ENCODE measurements around the gene CD80. TPM values are rescaled to one million over a fixed set of nuclear protein-coding genes. Genes with fewer than 3 reads are reported as not detected.

Gene CD80
- total RNA-seq, 2 experiments from 2014 or later = 0.17 to 0.41 TPM

DNA sequence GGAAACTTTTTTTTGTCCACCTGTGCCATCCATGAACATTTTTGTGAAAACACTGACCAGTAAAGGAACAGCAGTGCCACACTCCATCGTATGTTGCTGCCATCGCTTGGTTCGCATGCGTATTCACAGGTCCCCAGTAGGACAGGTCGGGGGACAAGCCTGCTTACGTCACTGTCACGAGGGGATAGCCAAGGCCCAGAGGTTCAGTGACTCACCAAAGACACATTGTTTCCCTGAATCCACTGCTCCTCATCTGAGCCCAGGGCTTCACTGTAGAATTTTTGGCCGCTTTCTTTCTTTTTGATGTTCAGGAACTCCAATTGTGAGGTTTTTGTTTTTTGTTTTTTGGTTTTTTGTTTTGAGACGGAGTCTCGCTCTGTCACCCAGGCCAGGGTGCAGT is 25.8 kb upstream of the CD80 start:
- intact Hi-C loops (cut with DNase I, micrococcal nuclease) = no loop called here
- TF ChIP-seq, protein P1, sequence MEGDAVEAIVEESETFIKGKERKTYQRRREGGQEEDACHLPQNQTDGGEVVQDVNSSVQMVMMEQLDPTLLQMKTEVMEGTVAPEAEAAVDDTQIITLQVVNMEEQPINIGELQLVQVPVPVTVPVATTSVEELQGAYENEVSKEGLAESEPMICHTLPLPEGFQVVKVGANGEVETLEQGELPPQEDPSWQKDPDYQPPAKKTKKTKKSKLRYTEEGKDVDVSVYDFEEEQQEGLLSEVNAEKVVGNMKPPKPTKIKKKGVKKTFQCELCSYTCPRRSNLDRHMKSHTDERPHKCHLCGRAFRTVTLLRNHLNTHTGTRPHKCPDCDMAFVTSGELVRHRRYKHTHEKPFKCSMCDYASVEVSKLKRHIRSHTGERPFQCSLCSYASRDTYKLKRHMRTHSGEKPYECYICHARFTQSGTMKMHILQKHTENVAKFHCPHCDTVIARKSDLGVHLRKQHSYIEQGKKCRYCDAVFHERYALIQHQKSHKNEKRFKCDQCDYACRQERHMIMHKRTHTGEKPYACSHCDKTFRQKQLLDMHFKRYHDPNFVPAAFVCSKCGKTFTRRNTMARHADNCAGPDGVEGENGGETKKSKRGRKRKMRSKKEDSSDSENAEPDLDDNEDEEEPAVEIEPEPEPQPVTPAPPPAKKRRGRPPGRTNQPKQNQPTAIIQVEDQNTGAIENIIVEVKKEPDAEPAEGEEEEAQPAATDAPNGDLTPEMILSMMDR (IDR thresholded peaks at IDR 0.05) = no peak
- Mint-ChIP-seq H3K4me3 (no peak overlapping the region), H3K4me1 (ENCODE audit: low read depth) (peaks cover 3% of the 10 kb centered on the region), H3K27ac (no peak overlapping the region), H3K27me3 (peaks cover 8% of the 10 kb centered on the region), H3K9me3 (no peaks in the 10 kb centered on the region), H3K36me3 (ENCODE audit: low read depth) (no peaks in the 10 kb centered on the region)
- CTCF ChIA-PET = no interaction called here
- Histone ChIP-seq H3K27me3 (ENCODE audit: control insufficient read depth in 1 of 2, insufficient read depth in 2 of 2, low read length in 2 of 2) (no peaks in the 10 kb centered on the region), H3K4me3 (ENCODE audit: low read length) (no peak overlapping the region), H3K9me3 (ENCODE audit: control insufficient read depth in 1 of 2, insufficient read depth in 1 of 2, low read length in 2 of 2) (no peaks in the 10 kb centered on the region), H3K27ac (ENCODE audit: low read depth in 1 of 2, low read length in 2 of 2) (no peak overlapping the region), H3K36me3 (ENCODE audit: insufficient read depth, low read length) (no peaks in the 10 kb centered on the region), H3K4me1 (ENCODE audit: insufficient read depth, low read length) (peaks cover 9% of the 10 kb centered on the region)
- ATAC-seq (ENCODE audit: poor library complexity) (no peak), DNase-seq (peak in 2 of 14 experiments; percentile 17 to 34)
- POLR2A ChIA-PET = no interaction called here

DNA sequence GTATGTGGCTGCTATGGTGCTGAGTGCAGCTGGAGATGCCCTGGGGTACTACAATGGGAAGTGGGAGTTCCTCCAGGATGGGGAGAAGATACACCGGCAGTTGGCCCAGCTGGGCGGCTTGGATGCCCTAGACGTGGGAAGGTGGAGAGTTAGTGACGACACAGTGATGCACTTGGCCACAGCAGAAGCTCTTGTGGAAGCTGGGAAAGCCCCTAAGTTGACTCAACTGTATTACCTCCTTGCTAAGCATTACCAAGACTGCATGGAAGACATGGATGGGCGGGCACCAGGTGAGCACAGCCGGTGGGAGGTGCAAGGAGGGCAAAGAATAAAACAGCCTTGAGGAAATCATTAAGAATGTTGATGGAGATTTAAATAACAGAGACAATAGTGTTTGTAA is 22.8 kb upstream of the CD80 start:
- Histone ChIP-seq H3K27me3 (ENCODE audit: control insufficient read depth in 1 of 2, insufficient read depth in 2 of 2, low read length in 2 of 2) (no peaks in the 10 kb centered on the region), H3K9me3 (ENCODE audit: control insufficient read depth in 1 of 2, insufficient read depth in 1 of 2, low read length in 2 of 2) (no peaks in the 10 kb centered on the region), H3K27ac (ENCODE audit: low read depth in 1 of 2, low read length in 2 of 2) (no peak overlapping the region), H3K4me3 (ENCODE audit: low read length) (no peak overlapping the region), H3K36me3 (ENCODE audit: insufficient read depth, low read length) (no peaks in the 10 kb centered on the region), H3K4me1 (ENCODE audit: insufficient read depth, low read length) (peaks cover 21% of the 10 kb centered on the region)
- peak; percentile 32 for ATAC-seq (ENCODE audit: poor library complexity)
- Mint-ChIP-seq H3K36me3 (ENCODE audit: low read depth) (no peaks in the 10 kb centered on the region), H3K27me3 (peaks cover 17% of the 10 kb centered on the region), H3K4me3 (no peak overlapping the region), H3K4me1 (ENCODE audit: low read depth) (peaks cover 13% of the 10 kb centered on the region), H3K9me3 (no peaks in the 10 kb centered on the region), H3K27ac (no peak overlapping the region)
- DNase-seq = peak in 2 of 14 experiments; percentile 62 to 74
- CTCF ChIA-PET = no interaction called here
- TF ChIP-seq, protein P1 (IDR thresholded peaks at IDR 0.05) = no peak
- intact Hi-C loops (cut with DNase I, micrococcal nuclease) = no loop called here
- POLR2A ChIA-PET = no interaction called here

DNA sequence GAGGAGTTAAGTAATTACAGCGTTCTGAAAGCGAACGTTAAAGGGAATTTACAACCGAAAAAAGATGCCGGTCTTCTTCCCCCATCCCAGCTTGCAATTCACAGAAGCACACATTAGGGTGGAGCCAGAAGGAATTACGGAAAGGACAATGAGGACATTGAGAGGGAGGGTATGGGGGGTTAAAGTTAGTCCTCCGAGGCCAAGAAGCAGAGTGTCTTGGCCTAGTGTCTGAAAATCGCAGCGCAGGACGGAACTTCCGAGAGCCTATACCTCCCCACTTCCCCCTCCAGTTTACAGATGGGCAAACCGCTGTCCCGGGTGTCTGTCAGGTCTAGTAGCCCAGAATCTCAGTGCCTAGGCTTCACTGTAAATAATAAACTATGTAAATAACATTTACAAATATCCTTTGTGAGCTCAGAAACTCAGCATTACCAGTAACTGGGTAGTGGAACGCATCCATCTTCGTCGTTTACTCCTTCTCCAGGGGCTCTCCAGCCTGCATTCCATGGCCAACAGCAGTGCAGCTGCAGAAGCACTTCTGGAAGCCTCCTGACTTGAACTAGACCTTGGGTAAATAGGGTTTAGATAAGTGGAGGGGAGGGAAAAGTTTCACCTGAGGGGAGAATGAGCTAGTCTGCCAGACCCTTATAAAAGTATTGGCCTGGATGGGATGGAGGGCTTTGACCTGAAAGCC is 20.8 kb upstream of the CD80 start:
- Histone ChIP-seq H3K36me3 (ENCODE audit: insufficient read depth, low read length) (no peaks in the 10 kb centered on the region), H3K4me1 (ENCODE audit: insufficient read depth, low read length) (peaks cover 17% of the 10 kb centered on the region), H3K4me3 (ENCODE audit: low read length) (peak overlapping the region; percentile 68), H3K27me3 (ENCODE audit: control insufficient read depth in 1 of 2, insufficient read depth in 2 of 2, low read length in 2 of 2) (no peaks in the 10 kb centered on the region), H3K27ac (ENCODE audit: low read depth in 1 of 2, low read length in 2 of 2) (peak overlapping the region in 1 of 2 donors; percentile 3), H3K9me3 (ENCODE audit: control insufficient read depth in 1 of 2, insufficient read depth in 1 of 2, low read length in 2 of 2) (no peaks in the 10 kb centered on the region)
- peaks cover 13% of the 10 kb centered on the region for H3K4me1 Mint-ChIP-seq (ENCODE audit: low read depth)
- intact Hi-C loops (cut with DNase I, micrococcal nuclease) = no loop called here
- POLR2A ChIA-PET = interaction anchor here (1.0 kb wide), 1 partner anchor 82 kb away, joined by 4 read pairs; the partner anchor contains the start of gene TIMMDC1
- peak; percentile 26 for ATAC-seq (ENCODE audit: poor library complexity)
- peak in 3 of 14 experiments; percentile 20 to 63 (median 52) for DNase-seq
- H3K9me3 Mint-ChIP-seq = no peaks in the 10 kb centered on the region
- CTCF ChIA-PET = no interaction called here
- no peaks in the 10 kb centered on the region for H3K36me3 Mint-ChIP-seq (ENCODE audit: low read depth)
- TF ChIP-seq, protein P1 (IDR thresholded peaks at IDR 0.05) = no peak
- peak overlapping the region; percentile 40 for H3K27ac Mint-ChIP-seq
- H3K27me3 Mint-ChIP-seq = peaks cover 17% of the 10 kb centered on the region
- H3K4me3 Mint-ChIP-seq = peak overlapping the region; percentile 95

All from CD4-positive, alpha-beta T cell (primary cell).